Measurements from ENCODE around the gene SGCB.
"Not testable (repeated sequence)": the region's sequence is repeated elsewhere in the genome, so short reads cannot be mapped to it uniquely, and the experiment has no call there.

Gene SGCB, protein sequence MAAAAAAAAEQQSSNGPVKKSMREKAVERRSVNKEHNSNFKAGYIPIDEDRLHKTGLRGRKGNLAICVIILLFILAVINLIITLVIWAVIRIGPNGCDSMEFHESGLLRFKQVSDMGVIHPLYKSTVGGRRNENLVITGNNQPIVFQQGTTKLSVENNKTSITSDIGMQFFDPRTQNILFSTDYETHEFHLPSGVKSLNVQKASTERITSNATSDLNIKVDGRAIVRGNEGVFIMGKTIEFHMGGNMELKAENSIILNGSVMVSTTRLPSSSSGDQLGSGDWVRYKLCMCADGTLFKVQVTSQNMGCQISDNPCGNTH

DNA sequence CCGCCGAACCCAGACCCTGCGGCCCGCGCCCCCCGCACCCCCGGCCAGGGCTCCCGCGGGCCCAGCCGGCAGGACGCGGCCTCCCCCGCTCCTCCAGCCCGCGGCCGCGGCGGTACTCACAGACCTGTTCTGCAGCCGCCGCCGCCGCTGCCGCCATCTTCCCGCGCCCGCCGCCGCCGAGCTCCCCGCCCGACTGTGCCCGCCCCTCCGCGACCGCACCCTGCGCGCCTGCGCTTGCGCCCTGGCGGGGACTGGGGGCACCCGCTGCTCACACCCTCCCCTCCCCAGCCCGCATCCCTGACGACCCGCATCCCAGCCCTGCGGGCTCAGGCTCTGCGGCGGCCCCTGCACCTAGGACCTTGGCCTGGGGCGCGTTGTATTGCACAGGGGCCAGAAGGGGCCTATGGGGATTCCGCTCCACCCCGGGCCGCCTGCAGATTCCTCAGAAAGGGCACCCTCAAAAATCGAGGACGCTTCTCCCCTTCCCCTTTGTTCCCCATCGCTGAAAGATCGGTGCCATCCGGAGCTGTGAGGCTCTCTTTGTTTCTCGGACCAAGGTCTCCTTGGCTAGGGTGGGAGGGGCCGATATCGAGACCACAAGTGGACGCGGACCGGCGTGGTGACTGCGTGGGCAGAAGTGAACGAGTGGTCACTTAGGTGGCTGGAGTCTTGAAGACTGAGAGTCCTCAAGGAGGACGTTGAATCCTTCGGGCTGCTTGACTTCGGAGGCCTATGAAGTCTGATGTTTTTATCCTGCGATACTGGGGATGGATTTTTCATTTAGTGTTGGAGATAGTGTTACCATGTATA lies at the start of gene SGCB:
Gene SGCB (minus strand): TSS at position 197 of the 810 bp plus-strand sequence. CDS start 40 bp downstream, at position 157.
- DNase-seq (ENCODE audit: low spot score) = peak; percentile 87

DNA sequence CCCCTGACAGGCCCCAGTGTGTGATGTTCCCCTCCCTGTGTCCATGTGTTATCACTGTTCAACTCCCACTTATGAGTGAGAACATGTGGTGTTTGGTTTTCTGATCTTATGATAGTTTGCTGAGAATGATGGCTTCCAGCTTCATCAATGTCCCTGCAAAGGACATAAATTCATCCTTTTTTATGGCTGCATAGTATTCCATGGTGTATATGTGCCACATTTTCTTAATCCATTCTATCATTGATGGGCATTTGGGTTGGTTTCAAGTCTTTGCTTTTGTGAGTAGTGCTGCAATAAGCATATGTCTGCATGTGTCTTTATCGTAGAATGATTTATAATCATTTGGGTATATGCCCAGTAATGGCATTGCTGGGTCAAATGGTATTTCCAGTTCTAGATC lies 48.3 kb upstream of the SGCB start:
- not testable (repeated sequence) for DNase-seq (ENCODE audit: low spot score)

DNA sequence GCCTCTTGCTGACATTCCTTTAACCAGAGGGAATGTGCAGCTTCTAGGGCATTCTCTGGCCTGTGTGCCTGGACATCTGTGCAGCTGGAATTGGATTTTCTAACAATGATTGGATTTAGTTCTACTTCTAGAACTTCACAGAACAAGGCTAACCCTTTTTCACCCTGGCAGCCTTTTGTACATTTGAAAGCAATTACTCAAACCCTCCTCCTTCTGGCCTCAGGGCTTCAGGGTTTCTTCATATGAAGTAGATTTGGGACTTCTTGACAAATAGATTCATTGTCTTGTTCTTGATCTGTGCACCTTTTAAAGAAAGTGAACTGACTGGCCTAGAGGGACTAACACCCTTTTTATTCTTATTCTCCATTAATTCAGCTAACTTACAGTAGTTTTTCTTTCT lies 43.1 kb upstream of the SGCB start:
- DNase-seq (ENCODE audit: low spot score) = no peak

DNA sequence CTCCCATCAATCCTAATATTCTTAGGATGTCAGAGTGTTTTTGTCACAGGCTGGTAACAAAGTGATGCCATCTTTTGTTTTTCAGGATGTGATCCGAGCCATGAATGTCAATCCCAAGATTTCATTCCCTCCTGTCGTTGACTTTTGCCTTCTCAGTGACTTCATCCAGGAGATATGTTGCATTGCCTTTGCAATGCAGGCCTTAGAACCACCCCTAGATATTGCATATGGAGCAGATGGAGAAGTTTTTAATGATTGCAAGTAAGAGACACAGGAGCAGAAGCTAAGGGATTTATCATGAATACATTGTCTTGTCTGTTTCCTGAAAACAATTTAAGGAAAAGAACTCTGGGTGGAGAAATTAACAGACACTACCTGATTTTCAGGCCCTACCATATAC lies 41.6 kb upstream of the SGCB start:
- DNase-seq (ENCODE audit: low spot score) = no peak

DNA sequence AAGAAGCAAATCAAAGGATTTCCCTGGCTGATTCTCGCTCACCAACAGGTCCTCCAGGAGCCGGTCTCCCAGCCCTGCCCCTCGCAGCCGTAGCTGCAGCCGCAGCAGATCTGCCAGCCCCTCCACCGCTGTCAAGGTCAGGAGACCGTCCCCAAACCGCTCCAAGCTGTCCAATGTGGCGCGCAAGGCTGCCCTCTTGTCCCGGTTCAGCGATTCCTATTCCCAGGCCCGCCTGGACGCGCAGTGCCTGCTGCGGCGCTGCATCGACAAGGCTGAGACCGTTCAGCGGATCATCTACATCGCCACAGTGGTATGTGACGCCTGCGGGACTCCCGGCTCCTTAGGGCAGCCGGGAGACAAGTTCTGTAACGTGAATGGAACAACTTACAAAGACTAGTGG lies 38.6 kb upstream of the SGCB start:
- DNase-seq (ENCODE audit: low spot score) = peak; percentile 50

DNA sequence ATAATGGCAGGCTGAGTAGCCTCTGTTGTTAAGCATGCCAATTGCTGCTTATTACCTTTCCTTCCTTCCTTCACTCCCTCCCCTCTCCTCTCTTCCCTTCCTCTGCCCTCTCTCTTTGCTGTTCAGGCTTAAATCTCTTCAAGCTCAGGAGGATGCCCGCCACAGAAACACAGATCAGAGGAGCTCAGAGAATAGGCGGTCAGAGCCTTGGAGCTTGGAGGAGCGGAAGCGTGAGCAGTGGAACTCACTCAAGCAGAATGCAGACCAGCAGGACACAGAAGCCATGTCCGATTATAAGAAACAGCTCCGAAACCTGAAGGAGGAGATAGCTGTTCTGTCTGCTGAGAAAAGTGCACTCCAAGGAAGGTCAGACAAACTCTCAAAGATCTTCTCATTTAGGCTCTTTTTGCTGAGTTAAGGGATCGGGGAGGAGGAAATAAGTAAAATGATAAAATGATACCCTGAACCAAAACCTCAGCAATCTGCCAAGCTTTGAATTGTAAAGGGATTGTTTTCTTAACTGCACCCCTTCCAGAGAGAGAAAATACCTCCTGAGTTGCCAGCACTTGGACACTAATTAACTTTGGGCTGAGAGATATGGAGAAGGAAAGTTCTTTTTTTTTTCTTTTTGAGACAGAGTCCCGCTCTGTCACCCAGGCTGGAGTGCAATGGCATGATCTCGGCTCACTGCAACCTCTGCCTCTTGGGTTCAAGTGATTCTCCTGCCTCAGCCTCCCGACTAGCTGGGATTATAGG lies 33.9 kb upstream of the SGCB start:
- DNase-seq (ENCODE audit: low spot score) = no peak

DNA sequence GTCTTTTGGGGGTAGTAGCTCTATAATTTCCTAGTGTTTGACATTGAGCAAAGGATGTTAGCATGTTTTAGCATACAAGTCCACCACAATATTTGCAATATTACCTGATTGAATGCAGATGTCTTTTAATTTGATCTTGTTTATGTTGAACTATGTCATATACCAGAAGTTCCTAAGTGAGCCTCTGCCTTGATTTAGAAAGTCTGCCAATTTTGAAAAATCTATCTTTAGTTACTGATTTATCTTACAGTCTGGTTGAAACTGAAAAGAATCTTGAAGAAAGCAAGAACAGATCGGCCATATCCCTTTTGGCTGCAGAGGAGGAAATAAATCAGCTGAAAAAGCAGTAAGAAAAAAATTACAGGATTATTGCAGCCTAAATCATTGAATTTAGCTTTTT lies 31.5 kb upstream of the SGCB start:
- DNase-seq (ENCODE audit: low spot score) = no peak

DNA sequence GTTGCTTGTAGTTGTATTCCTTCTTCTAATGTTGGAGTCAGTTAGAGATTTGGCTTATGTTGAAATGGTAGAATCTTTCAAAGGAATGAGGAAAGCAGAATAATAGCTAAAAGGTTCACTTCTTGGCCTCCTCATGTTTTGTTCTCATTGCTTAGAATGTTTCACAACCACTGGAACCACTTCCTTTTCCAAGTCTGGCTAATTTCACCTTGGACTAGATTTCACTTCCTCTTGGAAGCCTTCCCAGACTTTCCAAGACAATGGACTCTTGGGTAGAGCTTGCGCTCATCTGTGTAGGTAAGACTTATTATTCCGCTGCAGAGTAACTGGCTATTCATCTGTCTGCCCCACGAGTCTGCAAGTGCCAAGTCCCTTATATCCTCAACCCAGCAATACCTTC lies 21.3 kb upstream of the SGCB start:
- peak; percentile 5 for DNase-seq (ENCODE audit: low spot score)

DNA sequence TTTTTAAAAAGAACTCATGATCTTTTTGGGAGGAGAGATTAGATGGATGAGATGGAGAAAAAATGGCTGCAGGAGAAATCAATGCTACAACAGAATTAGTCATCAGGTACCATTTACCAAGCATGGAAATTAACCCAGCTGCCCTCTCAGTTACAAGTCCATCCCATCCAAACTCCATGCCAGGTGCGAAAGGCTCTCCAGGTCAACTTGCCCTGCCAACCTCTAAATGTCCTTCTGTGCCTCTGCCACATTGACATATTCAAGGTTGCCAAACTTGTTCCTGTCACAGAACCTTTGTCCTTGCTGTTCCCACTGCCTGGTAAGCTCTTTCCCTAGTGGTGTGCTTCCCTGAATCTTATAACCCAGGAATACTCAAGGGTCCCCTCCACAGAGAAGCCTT lies 20.2 kb upstream of the SGCB start:
- no peak for DNase-seq (ENCODE audit: low spot score)

DNA sequence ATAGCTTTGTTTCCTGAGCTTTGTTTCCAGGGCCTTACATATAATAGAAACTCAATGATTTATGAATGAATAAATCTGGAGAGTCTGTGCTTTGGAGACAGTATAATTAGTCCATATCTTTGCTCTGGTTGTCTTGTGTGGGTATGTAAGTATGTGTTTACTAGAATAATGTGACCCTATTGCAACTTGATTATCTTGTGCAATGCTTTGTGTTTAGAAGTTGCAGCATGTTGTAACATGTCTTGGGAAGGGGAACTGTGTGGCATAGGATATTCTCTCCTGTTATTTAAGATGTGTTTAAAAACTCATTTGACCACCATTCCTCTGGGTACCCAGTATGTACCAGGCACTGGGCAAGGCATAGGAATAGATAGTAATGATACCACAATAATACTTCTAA lies 19.1 kb upstream of the SGCB start:
- no peak for DNase-seq (ENCODE audit: low spot score)

DNA sequence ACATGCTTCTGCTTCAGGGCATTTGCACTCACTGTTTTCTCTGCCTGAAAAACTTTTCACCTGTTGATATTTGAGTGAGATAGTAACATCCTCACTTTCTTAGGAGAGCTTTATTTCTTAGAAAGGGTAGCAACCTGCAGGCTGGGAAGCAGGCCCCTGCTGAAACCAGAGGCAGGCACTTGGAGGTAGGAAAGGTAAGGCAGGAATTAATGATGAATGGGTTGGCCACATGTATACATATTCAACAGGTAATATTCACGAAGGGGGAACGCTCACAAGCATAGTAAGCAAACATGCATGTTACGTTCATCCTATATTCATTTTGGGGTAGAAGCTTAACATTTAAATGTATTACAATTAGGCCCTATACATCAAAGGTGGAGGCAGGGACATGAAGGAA lies 16.2 kb upstream of the SGCB start:
- no peak for DNase-seq (ENCODE audit: low spot score)

DNA sequence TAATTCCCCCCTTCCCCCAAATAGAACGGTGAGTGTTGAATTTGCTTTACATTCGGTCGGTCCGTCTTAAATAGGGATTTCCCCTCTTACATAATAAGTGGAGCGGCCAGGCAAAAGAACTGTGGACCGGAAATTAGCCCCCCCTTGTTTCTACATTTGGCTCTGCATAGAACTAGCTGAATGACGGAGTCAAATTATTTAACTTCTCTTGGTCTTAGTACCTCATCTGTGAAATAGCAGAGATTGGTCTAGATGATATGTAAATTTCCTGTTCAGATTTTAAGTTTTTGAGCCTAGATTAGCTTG lies 14.3 kb upstream of the SGCB start:
- peak; percentile 7 for DNase-seq (ENCODE audit: low spot score)

DNA sequence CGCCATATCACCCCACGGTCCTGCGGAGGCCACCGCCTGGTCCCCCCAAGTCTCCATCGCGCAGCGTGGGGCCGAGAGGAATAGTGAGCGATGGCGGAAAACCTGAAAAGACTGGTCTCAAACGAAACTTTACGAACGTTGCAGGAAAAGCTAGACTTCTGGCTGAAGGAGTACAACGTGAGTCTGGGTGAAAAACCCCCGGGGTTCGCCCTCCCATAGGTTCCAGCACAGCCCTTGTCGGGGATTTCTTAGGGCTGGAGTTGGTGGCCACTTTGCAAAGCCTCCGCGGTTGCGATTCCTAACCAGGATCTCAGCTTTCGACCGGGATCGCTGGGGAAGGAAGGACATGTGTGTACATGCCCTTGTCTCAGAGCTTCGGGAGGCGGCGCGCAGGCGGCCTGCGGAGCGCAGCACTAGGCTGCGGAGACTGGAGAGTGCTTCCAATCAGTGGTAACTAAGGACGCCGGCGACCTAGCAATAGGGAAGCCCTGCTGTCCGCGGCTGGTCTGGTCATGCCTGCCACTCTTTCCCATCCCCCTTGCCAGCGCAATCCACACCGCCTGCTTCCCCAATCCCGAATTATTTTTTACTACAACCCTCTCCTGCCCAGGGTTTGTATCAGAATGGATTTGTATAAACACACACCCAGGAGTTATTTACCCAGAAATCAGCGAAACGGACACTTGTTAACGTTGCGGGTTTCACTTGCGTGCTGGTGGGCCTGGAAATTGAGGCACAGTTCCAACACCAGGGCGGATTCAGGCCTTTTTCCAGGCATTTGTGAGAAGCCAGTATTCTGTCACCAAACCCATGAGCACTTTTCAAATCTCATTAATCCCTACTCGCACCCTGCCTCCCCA lies 13.7 kb upstream of the SGCB start:
- DNase-seq (ENCODE audit: low spot score) = peak; percentile 90

DNA sequence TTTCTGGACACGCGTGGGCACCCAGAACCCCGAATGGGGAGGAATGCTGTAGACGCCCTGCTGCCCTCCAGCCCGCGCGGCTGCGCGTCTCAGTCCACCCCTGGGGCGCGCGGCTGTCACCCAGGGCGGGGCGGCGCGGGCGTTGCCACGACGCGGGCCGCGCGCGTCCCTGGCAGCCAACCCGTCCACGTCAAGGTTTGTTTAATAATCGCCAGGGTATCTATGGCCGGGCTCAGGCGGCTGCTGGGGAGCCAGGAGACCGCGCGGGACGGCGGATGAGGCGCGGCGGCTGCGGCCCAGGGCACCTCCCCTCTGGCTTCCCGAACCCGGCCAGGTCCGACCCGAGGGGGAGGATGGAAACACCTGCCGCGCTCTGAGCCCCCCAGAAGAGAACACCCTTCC lies 13.1 kb upstream of the SGCB start, which contains the start of gene SPATA18:
Gene SPATA18 (plus strand): TSS at position 92 of the 402 bp plus-strand sequence. CDS start 401 bp downstream, outside the sequence.
- peak; percentile 47 for DNase-seq (ENCODE audit: low spot score)

DNA sequence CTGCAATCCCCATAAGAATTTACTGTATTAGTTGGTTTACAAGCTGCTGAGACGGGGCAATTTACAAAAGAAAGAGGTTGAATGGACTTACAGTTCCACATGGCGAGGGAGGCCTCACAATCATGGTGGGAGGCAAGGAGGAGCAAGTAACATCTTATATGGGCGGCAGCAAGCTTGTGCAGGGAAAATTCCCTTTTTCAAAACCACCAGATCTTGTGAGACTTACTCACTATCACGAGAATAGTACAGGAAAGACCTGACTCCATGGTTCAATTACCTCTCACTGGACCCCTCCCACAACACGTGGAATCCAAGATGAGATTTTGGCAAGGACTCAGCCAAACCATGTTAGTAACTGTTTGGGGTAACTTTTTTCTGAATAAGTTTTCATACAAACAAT lies 11.2 kb upstream of the SGCB start:
- no peak for DNase-seq (ENCODE audit: low spot score)

DNA sequence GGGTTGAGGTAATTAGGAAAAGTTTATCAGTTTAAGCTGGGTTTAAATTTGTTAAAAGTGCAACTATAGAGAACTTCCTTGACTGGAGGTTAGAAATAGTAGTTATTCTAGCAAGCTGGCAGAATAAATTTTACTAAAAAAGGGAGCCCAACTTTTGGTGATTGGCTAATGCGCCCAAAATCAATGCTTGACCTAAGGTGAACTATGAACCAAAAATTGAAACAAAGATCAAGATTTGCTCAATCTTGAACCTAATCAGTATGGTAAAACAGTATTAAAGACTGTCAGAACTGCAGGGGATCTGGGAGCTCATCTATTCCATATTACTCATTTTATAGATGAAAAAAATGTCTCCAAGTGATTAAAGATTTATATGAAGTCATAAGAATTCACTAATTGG lies 6.9 kb upstream of the SGCB start:
- no peak for DNase-seq (ENCODE audit: low spot score)

DNA sequence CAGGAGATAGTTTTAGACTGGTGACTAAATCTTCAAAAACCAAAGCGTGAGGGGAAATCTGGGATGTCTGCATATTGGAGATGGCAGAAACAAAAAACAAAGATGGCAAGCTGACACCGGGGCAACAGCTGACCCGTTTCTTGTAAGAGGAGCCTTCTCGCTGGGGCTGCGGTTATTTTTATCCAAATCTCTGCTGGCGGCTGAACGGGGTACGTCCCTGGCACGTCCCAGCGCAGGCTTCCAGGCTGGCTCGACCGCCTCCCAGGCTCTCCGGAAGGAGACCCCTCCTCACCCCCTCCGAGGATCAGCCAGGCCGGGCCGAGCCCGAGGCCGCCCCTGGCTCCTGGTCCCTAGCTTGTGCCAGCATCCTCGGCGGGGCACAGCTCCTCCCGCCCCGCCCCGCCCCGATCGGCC lies 403 bp downstream of the SGCB start:
- DNase-seq (ENCODE audit: low spot score) = peak; percentile 78

DNA sequence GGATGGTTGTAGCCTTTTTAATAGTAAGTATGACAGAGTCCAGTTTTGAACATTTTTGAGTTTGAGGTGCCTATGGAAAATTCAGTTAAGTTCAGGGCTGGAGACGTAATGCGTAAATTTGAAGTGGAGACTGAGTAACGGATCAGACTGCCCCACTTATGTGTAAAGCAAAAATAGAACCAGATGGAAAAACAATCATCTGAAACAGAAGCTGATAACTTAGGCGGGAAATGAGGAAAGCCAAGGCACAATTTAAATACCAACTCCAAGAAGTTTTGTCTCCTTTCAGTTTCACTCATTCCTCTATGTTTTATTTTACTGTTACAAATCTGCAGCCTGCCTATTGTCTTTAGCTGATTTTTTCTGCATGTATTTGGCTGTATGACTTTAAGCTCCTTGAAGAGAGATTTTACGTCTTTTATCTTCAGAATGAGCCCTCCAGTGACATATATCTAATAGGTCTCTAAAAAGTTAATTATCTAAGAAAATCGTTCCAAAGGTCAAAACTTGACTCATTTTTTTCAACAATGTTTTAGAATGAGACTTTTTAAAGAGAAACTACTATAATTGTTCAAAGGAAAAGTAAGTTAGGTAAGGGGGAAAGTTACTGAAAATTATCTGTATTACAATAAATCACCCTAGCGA lies 1.1 kb downstream of the SGCB start:
- DNase-seq (ENCODE audit: low spot score) = no peak

DNA sequence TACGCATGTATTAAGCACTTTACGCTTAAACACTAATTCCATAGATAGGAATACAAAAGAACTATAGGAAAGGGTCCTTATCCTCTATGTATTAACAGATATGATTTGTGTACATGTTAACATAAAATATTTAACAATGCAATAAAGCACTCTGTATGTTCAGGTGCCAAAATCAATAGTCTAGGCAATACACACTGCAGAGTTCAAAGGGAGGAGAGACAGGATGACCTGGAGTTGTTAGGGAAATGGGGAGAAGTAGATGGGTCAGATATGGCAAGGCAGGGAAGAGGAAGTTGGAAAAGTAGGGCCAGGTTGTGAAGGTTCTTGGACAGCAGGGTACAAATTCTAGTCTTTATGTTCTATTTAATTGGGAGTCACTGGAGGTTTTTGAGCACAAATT lies 2.9 kb downstream of the SGCB start:
- no peak for DNase-seq (ENCODE audit: low spot score)

DNA sequence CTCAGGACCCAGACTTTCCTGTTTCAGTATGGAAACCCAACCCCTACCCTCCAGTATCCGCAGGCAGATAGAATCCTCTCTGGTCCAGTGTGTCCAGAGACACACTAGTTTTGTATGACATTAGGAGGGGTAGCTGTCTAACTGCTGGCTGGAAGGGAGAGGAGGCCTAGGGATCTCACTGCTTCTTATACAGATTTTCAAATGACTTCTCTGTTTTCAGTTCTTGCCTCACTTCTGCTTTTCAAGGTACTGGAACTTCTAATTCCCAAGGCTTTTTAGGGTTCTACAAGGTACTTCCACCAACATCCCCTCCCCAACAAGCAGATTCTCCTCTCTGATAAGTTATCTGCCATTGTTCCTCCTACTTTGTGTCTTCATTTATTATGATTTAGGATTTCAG lies 6.1 kb downstream of the SGCB start:
- no peak for DNase-seq (ENCODE audit: low spot score)

DNA sequence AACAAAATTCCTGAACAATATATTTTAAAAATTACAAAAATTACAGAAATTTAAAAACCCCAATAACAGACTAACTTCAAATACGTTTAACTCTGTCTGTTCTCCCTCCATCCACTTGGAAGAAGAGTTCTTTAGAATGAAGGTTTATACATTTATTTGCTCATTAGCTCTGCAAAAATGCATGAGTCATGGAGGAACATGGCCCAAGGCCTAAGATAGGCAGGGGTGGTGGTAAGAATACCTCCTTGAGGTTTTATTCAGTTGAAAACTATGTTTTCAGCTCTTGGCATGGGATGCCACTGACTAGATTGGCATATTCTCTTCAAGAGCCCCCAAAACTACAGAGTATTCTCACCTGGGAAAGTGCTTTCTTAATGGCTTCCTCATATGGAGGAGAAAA lies 9.1 kb downstream of the SGCB start:
- DNase-seq (ENCODE audit: low spot score) = no peak
